ENCODE results near the gene RGS19.

Gene RGS19

DNA sequence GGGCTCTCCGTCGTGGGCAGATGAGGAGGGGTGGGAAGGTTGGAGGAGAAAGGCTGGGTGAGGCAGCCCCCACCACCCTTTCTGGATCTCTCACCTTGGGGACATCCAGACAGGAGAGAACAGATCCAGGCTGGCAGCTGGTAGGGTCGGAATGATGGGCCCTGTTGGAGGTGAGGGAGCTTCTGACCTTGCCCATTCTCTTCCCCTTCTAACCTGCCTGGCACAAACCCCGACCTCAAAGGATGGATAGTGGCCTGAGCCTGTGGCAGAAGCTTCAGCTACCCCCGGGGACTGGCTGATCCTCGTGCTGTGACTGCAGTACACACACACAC, 34.1 kb upstream of the RGS19 start:
- TF ChIP-seq, protein P1, sequence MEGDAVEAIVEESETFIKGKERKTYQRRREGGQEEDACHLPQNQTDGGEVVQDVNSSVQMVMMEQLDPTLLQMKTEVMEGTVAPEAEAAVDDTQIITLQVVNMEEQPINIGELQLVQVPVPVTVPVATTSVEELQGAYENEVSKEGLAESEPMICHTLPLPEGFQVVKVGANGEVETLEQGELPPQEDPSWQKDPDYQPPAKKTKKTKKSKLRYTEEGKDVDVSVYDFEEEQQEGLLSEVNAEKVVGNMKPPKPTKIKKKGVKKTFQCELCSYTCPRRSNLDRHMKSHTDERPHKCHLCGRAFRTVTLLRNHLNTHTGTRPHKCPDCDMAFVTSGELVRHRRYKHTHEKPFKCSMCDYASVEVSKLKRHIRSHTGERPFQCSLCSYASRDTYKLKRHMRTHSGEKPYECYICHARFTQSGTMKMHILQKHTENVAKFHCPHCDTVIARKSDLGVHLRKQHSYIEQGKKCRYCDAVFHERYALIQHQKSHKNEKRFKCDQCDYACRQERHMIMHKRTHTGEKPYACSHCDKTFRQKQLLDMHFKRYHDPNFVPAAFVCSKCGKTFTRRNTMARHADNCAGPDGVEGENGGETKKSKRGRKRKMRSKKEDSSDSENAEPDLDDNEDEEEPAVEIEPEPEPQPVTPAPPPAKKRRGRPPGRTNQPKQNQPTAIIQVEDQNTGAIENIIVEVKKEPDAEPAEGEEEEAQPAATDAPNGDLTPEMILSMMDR (IDR thresholded peaks at IDR 0.05) = no peak
- Mint-ChIP-seq H3K27me3 (ENCODE audit: low read depth, poor library complexity) (peaks cover 6% of the 10 kb centered on the region), H3K36me3 (ENCODE audit: low read depth) (no peaks in the 10 kb centered on the region), H3K4me3 (no peak overlapping the region), H3K27ac (no peak overlapping the region), H3K4me1 (peaks cover 21% of the 10 kb centered on the region), H3K9me3 (no peaks in the 10 kb centered on the region)
- DNase-seq = no peak

GRCh38 chr20:64112691-64113443, 33.5 kb upstream of the RGS19 start:
- Mint-ChIP-seq H3K27me3 (ENCODE audit: low read depth, poor library complexity) (peaks cover 6% of the 10 kb centered on the region), H3K9me3 (no peaks in the 10 kb centered on the region), H3K4me1 (peaks cover 27% of the 10 kb centered on the region), H3K36me3 (ENCODE audit: low read depth) (no peaks in the 10 kb centered on the region), H3K27ac (no peak overlapping the region), H3K4me3 (no peak overlapping the region)
- no peak for DNase-seq
- TF ChIP-seq, protein P1 (IDR thresholded peaks at IDR 0.05) = no peak

- no peaks in the 10 kb centered on the region for H3K36me3 Mint-ChIP-seq (ENCODE audit: low read depth)
- no peak for DNase-seq
- no peak overlapping the region for H3K4me3 Mint-ChIP-seq
- H3K4me1 Mint-ChIP-seq = peaks cover 35% of the 10 kb centered on the region
- peak overlapping the region; percentile 66 for H3K27ac Mint-ChIP-seq
- H3K9me3 Mint-ChIP-seq = no peaks in the 10 kb centered on the region
- H3K27me3 Mint-ChIP-seq (ENCODE audit: low read depth, poor library complexity) = peaks cover 6% of the 10 kb centered on the region
- TF ChIP-seq, protein P1 (IDR thresholded peaks at IDR 0.05) = no peak
Measured at GRCh38 chr20:64111841-64112641, 32.7 kb upstream of the RGS19 start.

DNA sequence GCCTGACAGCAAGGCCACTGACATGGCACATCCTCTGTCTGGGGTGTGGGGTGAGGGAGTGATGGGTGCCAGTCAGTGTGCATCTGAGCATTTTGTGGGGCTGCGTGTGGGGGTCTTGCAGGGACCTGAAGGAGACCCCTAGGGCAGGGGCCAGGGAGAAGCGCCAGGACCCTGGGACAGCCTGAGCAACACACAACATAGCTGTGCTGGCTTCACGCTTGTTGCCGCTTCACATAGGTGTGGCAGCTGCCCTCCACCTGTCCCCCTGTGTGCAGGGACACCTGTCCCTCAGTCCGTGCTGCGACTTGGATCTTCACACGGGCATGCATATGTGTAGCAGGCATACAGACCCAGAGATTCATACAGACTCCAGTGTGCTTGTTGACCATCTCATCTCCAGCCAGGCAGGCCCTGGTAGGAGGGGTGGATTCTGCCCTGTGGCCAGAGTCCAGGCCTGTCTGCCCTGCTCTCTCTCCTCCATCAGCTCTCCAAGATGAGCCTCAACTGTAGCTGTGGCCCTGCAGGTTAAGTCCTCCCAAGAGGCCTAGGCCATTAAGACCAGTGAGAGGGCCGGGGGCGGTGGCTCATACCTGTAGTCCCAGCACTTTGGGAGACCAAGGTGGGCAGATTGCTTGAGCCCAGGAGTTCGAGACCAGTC, 31.2 kb upstream of the RGS19 start:
- Mint-ChIP-seq H3K4me1 (peaks cover 43% of the 10 kb centered on the region), H3K9me3 (no peaks in the 10 kb centered on the region), H3K27me3 (ENCODE audit: low read depth, poor library complexity) (peaks cover 9% of the 10 kb centered on the region), H3K36me3 (ENCODE audit: low read depth) (no peaks in the 10 kb centered on the region), H3K4me3 (no peak overlapping the region), H3K27ac (no peak overlapping the region)
- no peak for DNase-seq
- TF ChIP-seq, protein P1 (IDR thresholded peaks at IDR 0.05) = no peak

- no peak overlapping the region for H3K4me3 Mint-ChIP-seq
- peaks cover 43% of the 10 kb centered on the region for H3K4me1 Mint-ChIP-seq
- H3K36me3 Mint-ChIP-seq (ENCODE audit: low read depth) = no peaks in the 10 kb centered on the region
- no peak for DNase-seq
- TF ChIP-seq, protein P1 (IDR thresholded peaks at IDR 0.05) = no peak
- H3K27me3 Mint-ChIP-seq (ENCODE audit: low read depth, poor library complexity) = peaks cover 9% of the 10 kb centered on the region
- H3K27ac Mint-ChIP-seq = no peak overlapping the region
- H3K9me3 Mint-ChIP-seq = no peaks in the 10 kb centered on the region
Measured at GRCh38 chr20:64109831-64110391, 30.6 kb upstream of the RGS19 start.

All from nephron progenitor cell (in vitro differentiated cells).